ENCODE measurements around the gene DNM1L. TPM values are rescaled to one million over a fixed set of nuclear protein-coding genes. Genes with fewer than 3 reads are reported as not detected.

The DNM1L gene
- total and polyA plus RNA-seq, 9 of the 15 experiments (the other 6 are each of a cell fraction or from before 2014, with no cell fraction given): 24.1 to 82.8 (median 61.5) TPM

DNA sequence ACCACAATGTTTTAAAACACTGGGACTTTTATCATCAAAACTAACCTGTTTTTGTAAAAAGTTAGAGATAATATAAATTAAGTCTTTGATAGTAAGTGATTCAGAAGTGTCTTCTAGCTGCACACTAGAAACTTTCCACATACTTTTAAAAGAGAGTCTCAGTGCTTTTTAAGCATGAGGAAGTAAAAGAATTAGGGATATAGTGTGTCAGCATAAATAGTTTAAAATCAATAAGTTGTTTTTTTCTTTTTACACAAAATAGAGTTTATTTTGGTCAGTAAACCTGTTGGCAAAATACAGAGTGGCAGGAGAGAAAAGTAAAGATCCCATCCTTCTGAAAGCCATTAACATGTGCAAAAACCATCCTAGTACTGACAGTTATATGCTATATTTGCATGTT lies 1.7 kb downstream of the DNM1L start:
- TF ChIP-seq BRCA1 (IDR thresholded peaks at IDR 0.05) (no peak), BRCA1 (CRISPR knock-in tag; IDR thresholded peaks at IDR 0.05) (no peak), ZNF224 (CRISPR knock-in tag; IDR thresholded peaks at IDR 0.05) (no peak), ZNF24 (IDR thresholded peaks at IDR 0.05) (no peak), ZNF316 (IDR thresholded peaks at IDR 0.05) (peak; percentile 80), C11orf30 (IDR thresholded peaks at IDR 0.05; ENCODE audit: low read depth) (peak; percentile 62), MAFG (tag; conservative IDR thresholded peaks at IDR 0.05) (0 out of 2 replicates have a peak, but pooled peaks have one; percentile 34)
- TF ChIP-seq, protein P1, sequence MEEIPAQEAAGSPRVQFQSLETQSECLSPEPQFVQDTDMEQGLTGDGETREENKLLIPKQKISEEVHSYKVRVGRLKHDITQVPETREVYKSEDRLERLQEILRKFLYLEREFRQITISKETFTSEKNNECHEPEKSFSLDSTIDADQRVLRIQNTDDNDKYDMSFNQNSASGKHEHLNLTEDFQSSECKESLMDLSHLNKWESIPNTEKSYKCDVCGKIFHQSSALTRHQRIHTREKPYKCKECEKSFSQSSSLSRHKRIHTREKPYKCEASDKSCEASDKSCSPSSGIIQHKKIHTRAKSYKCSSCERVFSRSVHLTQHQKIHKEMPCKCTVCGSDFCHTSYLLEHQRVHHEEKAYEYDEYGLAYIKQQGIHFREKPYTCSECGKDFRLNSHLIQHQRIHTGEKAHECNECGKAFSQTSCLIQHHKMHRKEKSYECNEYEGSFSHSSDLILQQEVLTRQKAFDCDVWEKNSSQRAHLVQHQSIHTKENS (CRISPR knock-in tag; IDR thresholded peaks at IDR 0.05): no peak
- BruUV-seq (replicated peaks): no TSS peak
- peak overlapping the region; percentile 98 for H3K4me3 ChIP-seq
- FAIRE-seq: no peak
- no peaks in the 10 kb centered on the region for H3K27me3 ChIP-seq (ENCODE audit: control insufficient read depth in 2 of 2, insufficient read depth in 2 of 2, low read length in 2 of 2)
- H3K4me2 ChIP-seq (ENCODE audit: insufficient read depth, low read length): peak overlapping the region; percentile 68
- intact Hi-C loops (cut with micrococcal nuclease): no loop called here
- no peak overlapping the region for H2AFZ ChIP-seq (ENCODE audit: low read depth, low read length)
- H3K9me3 ChIP-seq (replicated peaks; ENCODE audit: control insufficient read depth, insufficient read depth, low read depth, low read length): no peaks in the 10 kb centered on the region
- no peak overlapping the region; the same call in 2 of the 3 replicates for H3K27ac ChIP-seq (ENCODE audit: extremely low read depth, low read depth, low read length)
- CTCF ChIA-PET (ENCODE audit: low intra/inter-chr PET ratio): no interaction called here
- no peak for DNase-seq (ENCODE audit: extremely low read depth in 1 of 4, low spot score in 3 of 4)
- in situ Hi-C loops (cut with MboI): no loop called here
- no peak for ATAC-seq
- H4K20me1 ChIP-seq (replicated peaks; ENCODE audit: control insufficient read depth, insufficient read depth, low read length): no peaks in the 10 kb centered on the region
- peaks cover 19% of the 10 kb centered on the region; the same call in 2 of the 3 replicates for H3K36me3 ChIP-seq (ENCODE audit: control insufficient read depth, insufficient read depth, low read length)
- H3K79me2 ChIP-seq (ENCODE audit: control insufficient read depth, insufficient read depth, low read length): peaks cover 63% of the 10 kb centered on the region
- H3K9me1 ChIP-seq (ENCODE audit: control insufficient read depth, insufficient read depth, low read length): no peaks in the 10 kb centered on the region
- POLR2A ChIA-PET: interaction anchor here (0.6 kb wide), 2 partner anchors 22 to 785 kb away, joined by 3 read pairs; no protein-coding TSS in a partner anchor
- peak overlapping the region in 1 of 2 experiments; percentile 84; a peak in 2 of 4 replicates for H3K9ac ChIP-seq (ENCODE audit: insufficient read depth in 1 of 2, low read depth in 2 of 2, low read length in 2 of 2)
- H3K4me1 ChIP-seq (replicated peaks in 1 of 2; ENCODE audit: control insufficient read depth in 2 of 2, insufficient read depth in 2 of 2, low read length in 2 of 2): peaks cover 4 to 17% of the 10 kb centered on the region in 2 experiments; a peak in 4 of 5 replicates
